ENCODE measurements around the gene PDE4D. TPM values are rescaled to one million over a fixed set of nuclear protein-coding genes. Genes with fewer than 3 reads are reported as not detected.

The PDE4D gene
- total RNA-seq, 1 experiment from 2014 or later: 6.5 TPM

DNA sequence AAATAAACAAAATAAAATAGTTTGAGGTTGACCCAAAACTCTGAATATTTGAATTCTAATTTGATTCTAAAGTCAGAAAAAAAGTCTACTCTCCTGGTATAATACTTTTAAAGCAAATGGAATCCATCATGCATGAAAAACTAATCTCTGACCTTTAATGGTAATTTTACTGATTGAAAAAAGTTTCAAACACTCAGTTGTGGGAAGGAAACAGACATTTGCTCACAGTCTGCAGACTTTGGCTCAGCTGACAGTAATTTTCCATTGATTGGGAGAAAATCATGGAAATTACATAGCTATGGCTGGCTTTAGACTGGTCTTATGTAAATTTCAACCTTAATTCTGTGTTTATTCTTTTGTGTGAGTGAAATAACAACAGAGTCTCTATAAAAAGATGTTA is 574.3 kb downstream of the PDE4D start:
- Histone ChIP-seq H3K4me1 (ENCODE audit: insufficient read depth, low read length, poor library complexity, severe bottlenecking) (peaks cover 2% of the 10 kb centered on the region), H3K27ac (ENCODE audit: low read depth, low read length, poor library complexity, severe bottlenecking) (no peak overlapping the region), H3K27me3 (replicated peaks; ENCODE audit: insufficient read depth, low read depth, low read length, poor library complexity) (no peaks in the 10 kb centered on the region), H3K9me3 (ENCODE audit: low read depth, low read length, poor library complexity, severe bottlenecking) (no peaks in the 10 kb centered on the region), H3K36me3 (ENCODE audit: insufficient read depth, low read length, poor library complexity, severe bottlenecking) (no peaks in the 10 kb centered on the region), H3K4me3 (ENCODE audit: low read depth, low read length, poor library complexity, severe bottlenecking) (no peak overlapping the region)
- ChIA-PET POLR2A (ENCODE audit: low non-redundant PET) (no interaction called here), CTCF (no interaction called here)
- BruUV-seq (replicated peaks): no TSS peak
- intact Hi-C loops (cut with micrococcal nuclease; ENCODE audit: unreplicated experiment): no loop called here
- DNase-seq (ENCODE audit: low spot score): no peak
- TF ChIP-seq, protein P1, sequence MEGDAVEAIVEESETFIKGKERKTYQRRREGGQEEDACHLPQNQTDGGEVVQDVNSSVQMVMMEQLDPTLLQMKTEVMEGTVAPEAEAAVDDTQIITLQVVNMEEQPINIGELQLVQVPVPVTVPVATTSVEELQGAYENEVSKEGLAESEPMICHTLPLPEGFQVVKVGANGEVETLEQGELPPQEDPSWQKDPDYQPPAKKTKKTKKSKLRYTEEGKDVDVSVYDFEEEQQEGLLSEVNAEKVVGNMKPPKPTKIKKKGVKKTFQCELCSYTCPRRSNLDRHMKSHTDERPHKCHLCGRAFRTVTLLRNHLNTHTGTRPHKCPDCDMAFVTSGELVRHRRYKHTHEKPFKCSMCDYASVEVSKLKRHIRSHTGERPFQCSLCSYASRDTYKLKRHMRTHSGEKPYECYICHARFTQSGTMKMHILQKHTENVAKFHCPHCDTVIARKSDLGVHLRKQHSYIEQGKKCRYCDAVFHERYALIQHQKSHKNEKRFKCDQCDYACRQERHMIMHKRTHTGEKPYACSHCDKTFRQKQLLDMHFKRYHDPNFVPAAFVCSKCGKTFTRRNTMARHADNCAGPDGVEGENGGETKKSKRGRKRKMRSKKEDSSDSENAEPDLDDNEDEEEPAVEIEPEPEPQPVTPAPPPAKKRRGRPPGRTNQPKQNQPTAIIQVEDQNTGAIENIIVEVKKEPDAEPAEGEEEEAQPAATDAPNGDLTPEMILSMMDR (conservative IDR thresholded peaks at IDR 0.05; ENCODE audit: low read depth, low read length): no peak

DNA sequence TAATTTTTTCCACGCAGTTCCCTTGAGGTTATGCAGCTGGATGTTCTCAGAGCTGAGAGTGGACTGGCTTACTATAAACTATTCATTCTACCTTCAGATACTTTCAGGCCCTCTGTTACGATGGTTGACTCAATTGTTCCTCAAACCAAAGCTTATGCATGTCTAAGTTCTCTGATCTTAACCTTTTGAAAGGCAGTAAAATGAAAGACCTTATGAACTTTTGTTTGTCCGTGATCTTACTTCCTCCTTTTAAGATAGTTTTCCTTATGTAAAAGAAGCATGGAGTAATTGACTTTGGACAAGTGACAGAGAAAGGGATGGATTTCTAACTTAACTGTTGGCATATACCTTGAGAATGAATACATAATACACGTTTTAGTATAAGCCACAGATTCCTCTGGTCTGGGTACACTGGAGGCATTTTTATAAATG is 575.7 kb downstream of the PDE4D start:
- no peak for DNase-seq (ENCODE audit: low spot score)
- no peaks in the 10 kb centered on the region for H3K36me3 ChIP-seq (ENCODE audit: insufficient read depth, low read length, poor library complexity, severe bottlenecking)
- H3K4me1 ChIP-seq (ENCODE audit: insufficient read depth, low read length, poor library complexity, severe bottlenecking): peaks cover 2% of the 10 kb centered on the region
- no peak overlapping the region for H3K27ac ChIP-seq (ENCODE audit: low read depth, low read length, poor library complexity, severe bottlenecking)
- CTCF ChIA-PET: no interaction called here
- BruUV-seq (replicated peaks): no TSS peak
- POLR2A ChIA-PET (ENCODE audit: low non-redundant PET): no interaction called here
- no peaks in the 10 kb centered on the region for H3K27me3 ChIP-seq (replicated peaks; ENCODE audit: insufficient read depth, low read depth, low read length, poor library complexity)
- no peak for TF ChIP-seq EZH2 (IDR thresholded peaks at IDR 0.05; ENCODE audit: borderline replicate concordance, low read depth, low read length, poor library complexity, severe bottlenecking)
- TF ChIP-seq, protein P1 (conservative IDR thresholded peaks at IDR 0.05; ENCODE audit: low read depth, low read length): no peak
- intact Hi-C loops (cut with micrococcal nuclease; ENCODE audit: unreplicated experiment): no loop called here
- H3K4me3 ChIP-seq (ENCODE audit: low read depth, low read length, poor library complexity, severe bottlenecking): no peak overlapping the region
- H3K9me3 ChIP-seq (ENCODE audit: low read depth, low read length, poor library complexity, severe bottlenecking): no peaks in the 10 kb centered on the region

DNA sequence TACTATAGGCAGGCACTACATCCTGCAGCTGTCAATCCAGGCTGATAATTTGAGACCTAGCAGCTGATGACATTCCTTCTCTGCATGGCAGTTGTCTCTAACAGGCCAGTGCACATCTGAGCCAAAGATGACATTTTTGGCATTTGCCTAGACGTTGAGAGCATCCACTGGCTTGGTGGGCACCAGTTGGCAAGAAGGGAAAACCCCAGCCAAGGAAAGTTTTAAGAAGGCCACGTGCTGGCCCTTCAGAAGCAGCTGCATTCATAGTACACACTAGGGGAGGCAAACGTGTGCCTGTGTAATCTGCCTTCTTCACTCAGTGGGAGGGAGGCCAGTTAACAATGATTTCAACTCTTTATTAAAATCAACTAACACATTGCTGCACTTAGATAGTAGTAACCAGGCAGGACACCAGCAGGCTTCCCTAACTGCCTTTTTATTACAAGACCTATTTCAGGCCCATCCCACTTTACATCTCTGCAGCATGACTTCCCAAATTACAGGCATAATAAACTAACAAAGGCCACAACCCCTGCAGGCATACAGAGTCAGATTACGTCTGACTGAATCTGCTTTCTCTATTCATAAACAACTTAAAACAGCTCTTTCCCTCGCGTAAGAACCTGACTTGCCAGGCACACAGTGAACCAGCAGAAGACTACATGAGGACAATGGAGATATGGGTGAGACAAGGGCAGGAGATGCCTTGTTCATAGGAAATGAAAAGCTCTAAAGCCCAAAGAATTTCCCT is 576.3 kb downstream of the PDE4D start:
- ChIA-PET POLR2A (ENCODE audit: low non-redundant PET) (interaction anchor here (0.5 kb wide), 1 partner anchor 283 kb away, joined by 3 read pairs; no protein-coding TSS in a partner anchor), CTCF (no interaction called here)
- DNase-seq (ENCODE audit: low spot score): peak; percentile 52
- BruUV-seq (replicated peaks): no TSS peak
- H3K27me3 ChIP-seq (replicated peaks; ENCODE audit: insufficient read depth, low read depth, low read length, poor library complexity): no peaks in the 10 kb centered on the region
- H3K4me1 ChIP-seq (ENCODE audit: insufficient read depth, low read length, poor library complexity, severe bottlenecking): peaks cover 2% of the 10 kb centered on the region
- TF ChIP-seq, protein P1 (conservative IDR thresholded peaks at IDR 0.05; ENCODE audit: low read depth, low read length): no peak
- no peak for TF ChIP-seq EZH2 (IDR thresholded peaks at IDR 0.05; ENCODE audit: borderline replicate concordance, low read depth, low read length, poor library complexity, severe bottlenecking)
- no peaks in the 10 kb centered on the region for H3K9me3 ChIP-seq (ENCODE audit: low read depth, low read length, poor library complexity, severe bottlenecking)
- intact Hi-C loops (cut with micrococcal nuclease; ENCODE audit: unreplicated experiment): no loop called here
- no peak overlapping the region for H3K4me3 ChIP-seq (ENCODE audit: low read depth, low read length, poor library complexity, severe bottlenecking)
- no peak overlapping the region for H3K27ac ChIP-seq (ENCODE audit: low read depth, low read length, poor library complexity, severe bottlenecking)
- no peaks in the 10 kb centered on the region for H3K36me3 ChIP-seq (ENCODE audit: insufficient read depth, low read length, poor library complexity, severe bottlenecking)
